Measurements from ENCODE around the gene NCAM1.

Gene NCAM1

GRCh38 chr11:113251281-113251680, 290.1 kb downstream of the NCAM1 start:
- H4K20me1 ChIP-seq (ENCODE audit: insufficient read depth, low read length), result no peaks in the 10 kb centered on the region
- TF ChIP-seq CTCF (IDR thresholded peaks at IDR 0.05; ENCODE audit: low read depth, low read length), result no peak
- TF ChIP-seq EZH2phosphoT487 (IDR thresholded peaks at IDR 0.05; ENCODE audit: low read depth), result no peak

GRCh38 chr11:113253406-113253805, 292.2 kb downstream of the NCAM1 start:
- H3K9me3 ChIP-seq (ENCODE audit: insufficient read depth, low read length), result no peaks in the 10 kb centered on the region
- TF ChIP-seq EZH2phosphoT487 (IDR thresholded peaks at IDR 0.05; ENCODE audit: low read depth) (no peak), CTCF (IDR thresholded peaks at IDR 0.05; ENCODE audit: low read depth, low read length) (no peak)
- H3K4me2 ChIP-seq (ENCODE audit: low read length), result no peak overlapping the region
- peaks cover 8% of the 10 kb centered on the region for H3K27me3 ChIP-seq (ENCODE audit: low read depth, low read length)
- no peak overlapping the region for H2AFZ ChIP-seq (ENCODE audit: low read depth, low read length)
- H3K4me3 ChIP-seq (ENCODE audit: low read length), result no peak overlapping the region
- no peaks in the 10 kb centered on the region for H3K36me3 ChIP-seq (replicated peaks; ENCODE audit: low read depth, low read length)
- H3K4me1 ChIP-seq (ENCODE audit: low read length), result no peaks in the 10 kb centered on the region
- no peak overlapping the region for H3K27ac ChIP-seq (ENCODE audit: low read length)
- no peaks in the 10 kb centered on the region for H3K79me2 ChIP-seq (ENCODE audit: low read length)
- H3K9ac ChIP-seq (ENCODE audit: low read length), result no peak overlapping the region
- no peaks in the 10 kb centered on the region for H4K20me1 ChIP-seq (ENCODE audit: insufficient read depth, low read length)

More at GRCh38 chr11:113251281-113251680, 290.1 kb downstream of the NCAM1 start:
- no peaks in the 10 kb centered on the region for H3K36me3 ChIP-seq (replicated peaks; ENCODE audit: low read depth, low read length)
- no peak overlapping the region for H3K4me2 ChIP-seq (ENCODE audit: low read length)
- peaks cover 16% of the 10 kb centered on the region for H3K27me3 ChIP-seq (ENCODE audit: low read depth, low read length)
- no peaks in the 10 kb centered on the region for H3K9me3 ChIP-seq (ENCODE audit: insufficient read depth, low read length)
- no peak overlapping the region for H3K9ac ChIP-seq (ENCODE audit: low read length)
- no peak overlapping the region for H2AFZ ChIP-seq (ENCODE audit: low read depth, low read length)
- no peaks in the 10 kb centered on the region for H3K79me2 ChIP-seq (ENCODE audit: low read length)
- no peaks in the 10 kb centered on the region for H3K4me1 ChIP-seq (ENCODE audit: low read length)
- H3K27ac ChIP-seq (ENCODE audit: low read length), result no peak overlapping the region
- no peak overlapping the region for H3K4me3 ChIP-seq (ENCODE audit: low read length)

- Histone ChIP-seq H3K27me3 (ENCODE audit: low read depth, low read length) (peaks cover 8% of the 10 kb centered on the region), H3K9ac (ENCODE audit: low read length) (no peak overlapping the region), H3K4me3 (ENCODE audit: low read length) (no peak overlapping the region), H2AFZ (ENCODE audit: low read depth, low read length) (no peak overlapping the region), H3K4me2 (ENCODE audit: low read length) (no peak overlapping the region), H3K27ac (ENCODE audit: low read length) (no peak overlapping the region), H4K20me1 (ENCODE audit: insufficient read depth, low read length) (no peaks in the 10 kb centered on the region), H3K4me1 (ENCODE audit: low read length) (no peaks in the 10 kb centered on the region), H3K79me2 (ENCODE audit: low read length) (no peaks in the 10 kb centered on the region), H3K9me3 (ENCODE audit: insufficient read depth, low read length) (no peaks in the 10 kb centered on the region), H3K36me3 (replicated peaks; ENCODE audit: low read depth, low read length) (no peaks in the 10 kb centered on the region)
- TF ChIP-seq CTCF (IDR thresholded peaks at IDR 0.05; ENCODE audit: low read depth, low read length), result no peak
- TF ChIP-seq EZH2phosphoT487 (IDR thresholded peaks at IDR 0.05; ENCODE audit: low read depth), result no peak
These were observed 293.9 kb downstream of the NCAM1 start for GRCh38 chr11:113255096-113255495.

- Histone ChIP-seq H3K4me1 (ENCODE audit: low read length) (no peaks in the 10 kb centered on the region), H3K27me3 (ENCODE audit: low read depth, low read length) (peaks cover 11% of the 10 kb centered on the region), H3K36me3 (replicated peaks; ENCODE audit: low read depth, low read length) (no peaks in the 10 kb centered on the region), H3K9me3 (ENCODE audit: insufficient read depth, low read length) (no peaks in the 10 kb centered on the region), H2AFZ (ENCODE audit: low read depth, low read length) (no peak overlapping the region), H3K9ac (ENCODE audit: low read length) (no peak overlapping the region), H4K20me1 (ENCODE audit: insufficient read depth, low read length) (no peaks in the 10 kb centered on the region), H3K27ac (ENCODE audit: low read length) (no peak overlapping the region), H3K79me2 (ENCODE audit: low read length) (no peaks in the 10 kb centered on the region), H3K4me3 (ENCODE audit: low read length) (no peak overlapping the region), H3K4me2 (ENCODE audit: low read length) (no peak overlapping the region)
- TF ChIP-seq EZH2phosphoT487 (IDR thresholded peaks at IDR 0.05; ENCODE audit: low read depth) (no peak), CTCF (IDR thresholded peaks at IDR 0.05; ENCODE audit: low read depth, low read length) (no peak)
These were observed 294.5 kb downstream of the NCAM1 start for GRCh38 chr11:113255741-113256140.
